Measurements from ENCODE around the gene CAPZB. TPM values are rescaled to one million over a fixed set of nuclear protein-coding genes. Genes with fewer than 3 reads are reported as not detected.

The CAPZB gene
- total and polyA plus RNA-seq, 2 experiments from 2014 or later, result 86.2 to 278 TPM

GRCh38 chr1:19475296-19475695 is 10.0 kb downstream of the CAPZB start:
- Histone ChIP-seq H3K9me3 (ENCODE audit: low read depth) (no peaks in the 10 kb centered on the region), H3K4me1 (ENCODE audit: low read depth) (peaks cover 19% of the 10 kb centered on the region), H3K4me3 (no peak overlapping the region), H3K27me3 (no peaks in the 10 kb centered on the region), H3K36me3 (no peaks in the 10 kb centered on the region), H3K27ac (no peak overlapping the region)
- TF ChIP-seq CTCF (IDR thresholded peaks at IDR 0.05; ENCODE audit: low read depth, low read length), result no peak
- no peak for DNase-seq (ENCODE audit: low read depth in 1 of 2, low spot score in 1 of 2)

- Histone ChIP-seq H3K4me3 (no peak overlapping the region), H3K27me3 (no peaks in the 10 kb centered on the region), H3K4me1 (ENCODE audit: low read depth) (peaks cover 17% of the 10 kb centered on the region), H3K9me3 (ENCODE audit: low read depth) (no peaks in the 10 kb centered on the region), H3K36me3 (no peaks in the 10 kb centered on the region), H3K27ac (no peak overlapping the region)
- TF ChIP-seq CTCF (IDR thresholded peaks at IDR 0.05; ENCODE audit: low read depth, low read length), result no peak
- no peak for DNase-seq (ENCODE audit: low read depth in 1 of 2, low spot score in 1 of 2)
Observed at GRCh38 chr1:19472174-19472573, 13.2 kb downstream of the CAPZB start.

GRCh38 chr1:19469004-19469403 is 16.3 kb downstream of the CAPZB start:
- Histone ChIP-seq H3K27me3 (no peaks in the 10 kb centered on the region), H3K9me3 (ENCODE audit: low read depth) (no peaks in the 10 kb centered on the region), H3K36me3 (no peaks in the 10 kb centered on the region), H3K4me3 (no peak overlapping the region), H3K27ac (no peak overlapping the region), H3K4me1 (ENCODE audit: low read depth) (peaks cover 13% of the 10 kb centered on the region)
- DNase-seq (ENCODE audit: low read depth in 1 of 2, low spot score in 1 of 2), result no peak
- no peak for TF ChIP-seq CTCF (IDR thresholded peaks at IDR 0.05; ENCODE audit: low read depth, low read length)

GRCh38 chr1:19468397-19468956 is 16.9 kb downstream of the CAPZB start:
- H3K36me3 ChIP-seq, result no peaks in the 10 kb centered on the region
- no peak overlapping the region for H3K4me3 ChIP-seq
- H3K27ac ChIP-seq, result no peak overlapping the region
- no peak for DNase-seq (ENCODE audit: low read depth in 1 of 2, low spot score in 1 of 2)
- TF ChIP-seq CTCF (IDR thresholded peaks at IDR 0.05; ENCODE audit: low read depth, low read length), result no peak
- no peaks in the 10 kb centered on the region for H3K9me3 ChIP-seq (ENCODE audit: low read depth)
- H3K4me1 ChIP-seq (ENCODE audit: low read depth), result peaks cover 13% of the 10 kb centered on the region
- no peaks in the 10 kb centered on the region for H3K27me3 ChIP-seq

GRCh38 chr1:19467199-19468187 is 17.8 kb downstream of the CAPZB start:
- Histone ChIP-seq H3K4me3 (no peak overlapping the region), H3K36me3 (no peaks in the 10 kb centered on the region), H3K27me3 (no peaks in the 10 kb centered on the region), H3K27ac (no peak overlapping the region), H3K4me1 (ENCODE audit: low read depth) (peaks cover 19% of the 10 kb centered on the region), H3K9me3 (ENCODE audit: low read depth) (no peaks in the 10 kb centered on the region)
- DNase-seq (ENCODE audit: low read depth in 1 of 2, low spot score in 1 of 2), result no peak
- TF ChIP-seq CTCF (IDR thresholded peaks at IDR 0.05; ENCODE audit: low read depth, low read length), result no peak
